Cerebellar nuclear complex (tissue), 1 donor: ENCODE results near the gene ATF7IP2.
"Not testable (repeated sequence)": the region's sequence is repeated elsewhere in the genome, so short reads cannot be mapped to it uniquely, and the experiment has no call there.

ENCODE experiments used
- DNase-seq, 2 experiments: peaks; one replicate each; lab custom pipeline; 2025; lab: John Stamatoyannopoulos, UW

The ATF7IP2 gene

GRCh38 chr16:10376229-10376628 is 9.6 kb upstream of the ATF7IP2 start:
- DNase-seq: no peak

GRCh38 chr16:10383626-10384025 is 2.2 kb upstream of the ATF7IP2 start:
- DNase-seq: no peak

GRCh38 chr16:10386517-10387100 is 748 bp downstream of the ATF7IP2 start:
- DNase-seq: no peak

GRCh38 chr16:10387188-10387617 is 1.3 kb downstream of the ATF7IP2 start:
- DNase-seq: no peak

GRCh38 chr16:10388988-10389387 is 3.1 kb downstream of the ATF7IP2 start:
- DNase-seq: no peak

GRCh38 chr16:10390330-10390729 is 4.5 kb downstream of the ATF7IP2 start:
- DNase-seq: no peak

GRCh38 chr16:10390867-10391266 is 5.0 kb downstream of the ATF7IP2 start:
- no peak for DNase-seq

GRCh38 chr16:10391339-10391738 is 5.5 kb downstream of the ATF7IP2 start:
- no peak for DNase-seq

- DNase-seq: no peak
These were observed 17.1 kb downstream of the ATF7IP2 start for GRCh38 chr16:10402975-10403374.

- no peak for DNase-seq
These were observed 19.6 kb downstream of the ATF7IP2 start for GRCh38 chr16:10405386-10405939.

GRCh38 chr16:10408824-10409381 is 23.0 kb downstream of the ATF7IP2 start:
- no peak for DNase-seq

GRCh38 chr16:10409713-10410112 is 23.9 kb downstream of the ATF7IP2 start:
- DNase-seq: not testable (repeated sequence)

- DNase-seq: no peak
These were observed 24.6 kb downstream of the ATF7IP2 start for GRCh38 chr16:10410469-10410868.

GRCh38 chr16:10412935-10413601 is 27.2 kb downstream of the ATF7IP2 start:
- DNase-seq: no peak

- DNase-seq: not testable (repeated sequence)
These were observed 32.3 kb downstream of the ATF7IP2 start for GRCh38 chr16:10418204-10418603.

- no peak for DNase-seq
These were observed 33.8 kb downstream of the ATF7IP2 start for GRCh38 chr16:10419701-10420100.

GRCh38 chr16:10421596-10421995 is 35.7 kb downstream of the ATF7IP2 start:
- no peak for DNase-seq

- DNase-seq: no peak
These were observed 42.7 kb downstream of the ATF7IP2 start for GRCh38 chr16:10428433-10429168.

- not testable (repeated sequence) for DNase-seq
These were observed 43.6 kb downstream of the ATF7IP2 start for GRCh38 chr16:10429299-10429969.

- DNase-seq: no peak
These were observed 55.9 kb downstream of the ATF7IP2 start for GRCh38 chr16:10441726-10442125.

- no peak for DNase-seq
These were observed 61.4 kb downstream of the ATF7IP2 start for GRCh38 chr16:10447289-10447688.
